Neutrophil (primary cell): ENCODE results near the gene UBE2D2.

Experiments used
- H3K27ac ChIP-seq: fragments of 200-600 bp; sonication (generic); 2 replicates; pipeline ENCODE4 v1.5.1; 2016; ENCODE audit warnings: mild to moderate bottlenecking, moderate library complexity
- H3K27me3 ChIP-seq: fragments of 200-600 bp; sonication (generic); 2 replicates; pipeline ENCODE4 v1.6.0; 2016; ENCODE audit warnings: mild to moderate bottlenecking
- H3K36me3 ChIP-seq: fragments of 200-600 bp; sonication (generic); 2 replicates; pipeline ENCODE4 v1.5.1; 2017
- H3K4me1 ChIP-seq, 2 experiments: fragments of 200-600 bp in 1 of 2; sonication (generic) in 1 of 2; 1 replicate in 1 of 2; 2 replicates in 1 of 2; pipeline versions ENCODE4 v1.5.1 to v1.6.1; 2013 to 2016; ENCODE audit warnings: low read depth in 1 of 2, low read length in 1 of 2, mild to moderate bottlenecking in 1 of 2, moderate library complexity in 1 of 2; ENCODE audit not compliant: control insufficient read depth in 1 of 2, insufficient read depth in 1 of 2
- H3K4me3 ChIP-seq, 2 experiments: fragments of 200-600 bp in 1 of 2; sonication (generic) in 1 of 2; 1 replicate in 1 of 2; 2 replicates in 1 of 2; pipeline ENCODE4 v1.5.1; 2013 to 2016; ENCODE audit warnings: low read depth in 1 of 2, low read length in 1 of 2, mild to moderate bottlenecking in 1 of 2, moderate library complexity in 1 of 2
- H3K9me3 ChIP-seq: fragments of 200-600 bp; sonication (generic); 2 replicates; pipeline ENCODE4 v1.5.1; 2016
- CTCF ChIP-seq: fragments of 200-600 bp; sonication (generic); IDR thresholded peaks from 2 replicates; pipeline ENCODE4 v1.5.1; 2016; ENCODE audit warnings: antibody characterized with exemption

UBE2D2 gene

GRCh38 chr5:139658501-139658927 is 97.4 kb downstream of the UBE2D2 start:
- Histone ChIP-seq H3K9me3 (no peaks in the 10 kb centered on the region), H3K4me1 (peaks cover 0 to 7% of the 10 kb centered on the region in 2 experiments), H3K27me3 (peaks cover 99% of the 10 kb centered on the region), H3K36me3 (no peaks in the 10 kb centered on the region), H3K27ac (no peak overlapping the region), H3K4me3 (no peak overlapping the region)
- no peak for TF ChIP-seq CTCF

- no peak overlapping the region for H3K27ac ChIP-seq
- no peaks in the 10 kb centered on the region for H3K9me3 ChIP-seq
- H3K27me3 ChIP-seq, result peaks cover 93% of the 10 kb centered on the region
- TF ChIP-seq CTCF, result no peak
- no peaks in the 10 kb centered on the region for H3K36me3 ChIP-seq
- no peak overlapping the region for H3K4me3 ChIP-seq
- peaks cover 3 to 10% of the 10 kb centered on the region in 2 experiments for H3K4me1 ChIP-seq
Measured at GRCh38 chr5:139658928-139659667, 98.0 kb downstream of the UBE2D2 start.

- H3K36me3 ChIP-seq, result no peaks in the 10 kb centered on the region
- H3K27ac ChIP-seq, result no peak overlapping the region
- TF ChIP-seq CTCF, result no peak
- no peak overlapping the region for H3K4me3 ChIP-seq
- H3K27me3 ChIP-seq, result peaks cover 93% of the 10 kb centered on the region
- no peaks in the 10 kb centered on the region for H3K9me3 ChIP-seq
- H3K4me1 ChIP-seq, result peaks cover 9 to 14% of the 10 kb centered on the region in 2 experiments
Measured at GRCh38 chr5:139659695-139660101, 98.6 kb downstream of the UBE2D2 start.

- peaks cover 93% of the 10 kb centered on the region for H3K27me3 ChIP-seq
- H3K36me3 ChIP-seq, result no peaks in the 10 kb centered on the region
- H3K9me3 ChIP-seq, result no peaks in the 10 kb centered on the region
- peaks cover 11 to 14% of the 10 kb centered on the region in 2 experiments for H3K4me1 ChIP-seq
- TF ChIP-seq CTCF, result no peak
- H3K27ac ChIP-seq, result no peak overlapping the region
- no peak overlapping the region for H3K4me3 ChIP-seq
Measured at GRCh38 chr5:139660105-139660922, 99.2 kb downstream of the UBE2D2 start.

GRCh38 chr5:139660923-139661814 is 100.0 kb downstream of the UBE2D2 start:
- Histone ChIP-seq H3K27me3 (peaks cover 92% of the 10 kb centered on the region), H3K4me3 (no peak overlapping the region), H3K4me1 (peaks cover 11 to 14% of the 10 kb centered on the region in 2 experiments), H3K9me3 (no peaks in the 10 kb centered on the region), H3K36me3 (no peaks in the 10 kb centered on the region), H3K27ac (no peak overlapping the region)
- no peak for TF ChIP-seq CTCF
